Measurements from ENCODE around the gene HBS1L.

The HBS1L gene

DNA sequence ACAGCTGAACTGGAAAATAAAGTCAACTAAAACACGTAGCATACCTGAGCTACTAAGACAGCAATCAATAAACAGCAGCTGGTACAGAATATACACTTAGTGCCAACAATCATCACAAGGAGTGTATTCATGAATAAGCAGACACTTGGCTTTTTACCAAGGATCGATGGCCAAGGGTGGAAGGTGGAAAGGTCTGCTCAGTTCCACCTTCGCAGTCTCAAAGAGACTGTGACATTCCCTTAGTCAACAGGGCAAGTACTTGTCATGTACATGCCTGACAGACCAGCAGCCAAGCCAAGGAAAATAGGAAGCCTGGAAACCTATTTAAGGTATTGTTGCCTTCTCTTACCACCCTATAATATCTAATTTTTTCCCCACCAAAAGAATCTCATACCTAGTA lies 21.4 kb downstream of the HBS1L start:
- DNase-seq: no peak

DNA sequence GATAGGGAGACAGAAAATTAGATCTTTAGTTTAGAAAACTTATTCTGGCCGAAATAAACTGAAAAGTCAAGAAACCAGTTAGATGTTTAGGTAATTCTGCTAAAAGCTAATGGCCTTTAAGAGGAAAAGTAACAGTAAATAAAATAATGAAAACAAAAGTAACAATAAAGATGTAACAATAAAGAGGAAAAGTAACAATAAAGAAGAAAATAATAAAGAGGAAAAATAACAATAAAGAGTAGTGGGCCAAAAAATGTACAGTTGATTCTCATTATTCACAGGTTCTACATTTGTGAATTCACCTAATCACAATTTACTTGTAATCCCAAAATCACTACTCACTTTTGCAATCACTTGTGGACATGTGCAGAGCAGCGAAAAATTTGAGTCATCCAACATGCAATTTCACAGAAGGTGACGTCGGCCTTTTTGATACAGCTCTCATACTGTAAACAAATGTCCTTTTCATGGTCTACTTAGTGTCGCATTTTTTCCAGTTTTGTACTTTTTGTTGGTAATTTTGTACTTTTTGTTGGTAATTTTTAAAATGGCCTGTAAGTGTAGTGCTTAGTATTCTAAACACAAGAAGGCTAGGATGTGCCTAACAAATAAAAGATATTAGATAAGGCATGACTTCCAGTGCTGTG lies 24.0 kb downstream of the HBS1L start:
- no peak for DNase-seq

- no peak for DNase-seq
Observed at GRCh38 chr6:135030056-135030473, 24.6 kb downstream of the HBS1L start.

DNA sequence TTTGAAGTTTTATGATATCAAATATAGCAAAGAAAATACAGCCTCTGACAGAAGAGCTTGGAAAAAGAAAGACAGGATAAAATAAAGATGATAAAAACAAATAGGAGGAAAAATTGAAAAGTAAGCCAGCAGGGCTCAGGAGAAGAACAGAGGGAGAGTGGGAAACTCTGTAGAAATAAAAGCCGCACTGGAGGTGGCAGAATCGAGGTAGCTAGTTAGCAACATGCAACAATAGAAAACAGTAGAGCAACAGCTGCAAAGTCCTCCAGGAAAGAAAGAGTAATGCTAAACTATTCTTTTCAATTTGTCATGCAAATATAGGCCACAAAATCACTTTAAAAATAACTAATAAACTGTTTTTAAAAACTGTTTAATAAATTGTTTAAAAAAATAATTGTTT lies 28.8 kb downstream of the HBS1L start:
- DNase-seq: no peak

DNA sequence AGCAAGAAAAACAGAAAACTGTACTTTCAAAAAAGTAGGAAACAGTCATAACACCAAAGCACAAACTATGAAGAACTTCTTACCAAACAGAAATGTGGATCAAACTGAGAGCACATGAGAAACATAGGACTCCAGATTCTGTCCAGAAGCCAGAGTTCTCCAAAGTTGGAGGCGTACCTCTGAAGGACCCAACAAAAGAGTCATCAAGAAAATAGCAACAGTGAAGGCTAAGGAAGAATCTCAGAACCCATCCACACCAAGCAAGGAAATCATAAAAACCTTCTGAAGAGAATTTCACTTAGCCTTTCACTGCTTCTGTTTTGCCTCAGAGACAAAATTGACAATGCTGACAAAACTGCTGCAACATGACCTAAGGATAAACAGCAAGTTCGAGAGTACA lies 29.4 kb downstream of the HBS1L start:
- no peak for DNase-seq

DNA sequence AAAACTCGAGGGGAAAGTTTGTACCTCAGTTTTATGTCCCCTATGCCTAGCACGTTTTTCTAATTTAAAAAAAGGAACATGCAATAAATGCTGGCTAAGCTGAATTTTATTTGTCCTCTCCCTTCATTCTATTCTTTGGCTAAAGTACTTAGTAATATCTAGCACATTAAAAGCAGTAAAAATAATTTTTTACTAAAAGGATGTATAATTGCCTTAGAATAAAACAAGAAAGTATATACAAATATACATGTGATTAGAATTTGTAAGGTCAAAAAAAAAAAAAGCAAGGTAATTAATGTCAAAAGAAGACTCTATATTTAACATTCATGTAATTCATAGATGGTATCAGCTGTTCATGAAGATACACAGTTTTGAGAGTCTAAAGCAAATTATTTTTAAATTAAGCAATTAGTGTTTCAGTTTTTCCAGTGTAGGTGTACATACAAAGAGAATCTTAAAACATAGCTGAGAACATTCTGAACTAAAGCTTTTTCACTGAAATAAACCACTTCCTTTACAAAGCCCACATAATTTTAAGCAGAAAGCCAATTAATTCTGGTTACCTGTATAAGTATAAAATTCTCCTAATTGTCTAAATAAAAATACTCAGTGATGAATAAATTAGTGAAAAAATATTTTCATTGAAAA lies 32.4 kb downstream of the HBS1L start:
- DNase-seq: no peak

- no peak for DNase-seq
Observed at GRCh38 chr6:135021310-135022049, 33.1 kb downstream of the HBS1L start.

GRCh38 chr6:135018941-135019340 lies 35.7 kb downstream of the HBS1L start:
- DNase-seq: no peak

GRCh38 chr6:135018052-135018451 lies 36.6 kb downstream of the HBS1L start:
- DNase-seq: no peak

- DNase-seq: no peak
Observed at GRCh38 chr6:135014353-135014832, 40.2 kb downstream of the HBS1L start.

- no peak for DNase-seq
Observed at GRCh38 chr6:135013211-135013610, 41.4 kb downstream of the HBS1L start.

DNA sequence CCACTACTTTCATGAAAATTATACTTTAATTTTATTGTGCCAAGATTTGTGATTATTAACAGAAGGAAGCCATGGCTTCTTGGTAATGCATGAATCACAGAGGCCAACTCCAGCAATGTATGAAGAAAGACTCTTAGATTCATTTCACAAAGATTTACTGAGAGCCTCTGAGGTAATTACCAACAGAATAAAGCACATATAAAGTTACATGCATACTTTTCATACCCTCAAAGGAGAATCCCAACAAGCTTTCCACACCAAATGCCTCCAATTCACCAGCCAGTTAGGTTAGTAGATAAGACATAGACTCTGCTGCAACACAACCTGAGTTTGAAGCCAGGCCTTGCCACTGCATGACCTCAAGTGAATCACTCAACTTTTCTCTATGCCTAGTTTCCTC lies 41.9 kb downstream of the HBS1L start:
- no peak for DNase-seq

DNA sequence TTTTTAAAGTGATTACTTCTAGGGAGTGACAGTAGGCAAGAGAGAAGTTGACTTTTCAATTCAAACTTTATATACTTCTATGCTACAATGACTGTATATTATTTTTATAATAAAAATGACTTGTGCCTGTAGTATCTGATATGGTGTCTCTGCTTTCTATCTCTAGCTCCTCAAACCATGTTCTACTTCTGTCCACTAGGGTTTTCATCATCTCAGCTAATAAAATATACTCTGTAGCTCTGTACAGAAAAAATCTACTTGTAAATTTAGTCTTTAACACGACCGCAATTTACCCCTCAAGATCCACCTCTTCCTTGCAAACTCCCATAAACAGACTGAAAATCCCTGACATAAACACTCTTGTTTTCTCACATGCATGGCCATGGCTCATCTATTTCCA lies 42.3 kb downstream of the HBS1L start:
- no peak for DNase-seq

DNA sequence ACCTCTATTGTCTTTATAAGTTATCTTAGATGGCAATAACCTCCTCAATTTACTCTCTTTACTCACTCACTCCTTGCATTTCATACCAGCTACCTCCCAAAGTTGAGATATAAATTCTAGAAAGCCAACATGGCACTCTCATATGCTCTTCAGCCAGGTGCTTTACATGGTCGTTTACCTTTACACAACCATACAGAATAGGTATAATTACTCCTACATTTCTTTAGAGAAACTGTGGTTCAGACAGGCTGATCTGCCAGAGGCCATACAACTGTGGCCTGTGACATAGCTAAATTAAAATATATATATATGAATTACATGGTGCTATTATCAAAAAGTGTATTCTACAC lies 45.7 kb downstream of the HBS1L start:
- no peak for DNase-seq

DNA sequence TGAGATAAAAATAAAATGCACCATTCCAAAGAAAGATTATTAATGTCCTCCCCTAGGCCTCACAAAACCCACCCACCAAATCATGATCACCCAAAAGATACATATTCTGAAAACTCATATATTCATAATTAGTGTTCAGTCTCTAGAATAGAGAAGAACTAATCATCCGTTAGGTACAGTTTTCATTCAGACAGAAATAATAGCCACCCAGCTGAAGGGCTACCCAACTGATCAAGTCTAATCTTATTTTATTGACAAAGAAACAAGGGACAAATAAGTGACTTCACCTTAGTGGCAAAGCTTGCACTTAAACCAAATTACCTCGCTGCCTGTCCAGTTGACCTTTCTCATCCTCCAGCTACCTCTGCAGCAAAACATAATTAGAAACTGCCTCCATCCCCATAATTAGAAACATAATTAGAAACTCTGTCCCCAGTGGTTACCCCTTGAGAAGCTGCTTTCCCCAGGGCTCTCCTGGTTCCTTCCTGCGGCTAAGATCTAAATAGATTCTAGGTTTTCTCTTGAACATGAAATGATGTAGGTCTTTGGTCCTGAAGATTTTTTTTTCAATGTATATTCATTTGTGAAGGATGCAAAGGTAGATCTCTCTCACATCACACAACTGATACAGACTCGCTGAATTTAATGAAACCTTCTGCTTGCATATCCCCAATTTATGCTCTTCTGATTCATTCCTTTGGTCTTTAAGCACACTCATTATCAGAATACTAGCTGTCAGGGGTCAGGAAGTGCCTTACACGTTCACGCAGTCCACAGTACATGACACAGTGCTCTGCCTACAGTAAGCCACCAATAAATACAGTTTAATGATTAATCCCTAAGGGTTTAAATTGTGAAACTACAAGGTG lies 46.3 kb downstream of the HBS1L start:
- DNase-seq: no peak

- DNase-seq: no peak
Observed at GRCh38 chr6:135006386-135006914, 48.2 kb downstream of the HBS1L start.

DNA sequence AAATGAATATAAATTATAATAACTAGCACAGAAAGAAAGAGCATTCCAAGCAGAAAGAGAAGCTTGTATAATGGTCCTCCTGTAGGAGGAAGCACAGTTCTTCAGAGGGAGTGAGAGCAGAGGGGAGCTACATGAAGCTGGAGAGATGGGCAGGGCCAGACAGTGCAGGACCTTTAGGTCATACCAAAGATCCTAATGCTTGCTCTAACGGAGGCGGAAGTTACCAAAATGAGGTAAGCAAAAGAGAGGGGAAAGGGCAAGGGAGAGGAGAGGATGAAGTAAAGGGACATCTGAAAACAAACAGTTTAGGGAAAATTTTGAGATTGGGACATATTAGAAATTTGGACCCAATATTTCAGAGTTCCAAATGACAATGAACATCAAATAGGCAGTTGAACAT lies 50.2 kb downstream of the HBS1L start:
- no peak for DNase-seq

GRCh38 chr6:135002974-135003703 lies 51.5 kb downstream of the HBS1L start:
- no peak for DNase-seq

DNA sequence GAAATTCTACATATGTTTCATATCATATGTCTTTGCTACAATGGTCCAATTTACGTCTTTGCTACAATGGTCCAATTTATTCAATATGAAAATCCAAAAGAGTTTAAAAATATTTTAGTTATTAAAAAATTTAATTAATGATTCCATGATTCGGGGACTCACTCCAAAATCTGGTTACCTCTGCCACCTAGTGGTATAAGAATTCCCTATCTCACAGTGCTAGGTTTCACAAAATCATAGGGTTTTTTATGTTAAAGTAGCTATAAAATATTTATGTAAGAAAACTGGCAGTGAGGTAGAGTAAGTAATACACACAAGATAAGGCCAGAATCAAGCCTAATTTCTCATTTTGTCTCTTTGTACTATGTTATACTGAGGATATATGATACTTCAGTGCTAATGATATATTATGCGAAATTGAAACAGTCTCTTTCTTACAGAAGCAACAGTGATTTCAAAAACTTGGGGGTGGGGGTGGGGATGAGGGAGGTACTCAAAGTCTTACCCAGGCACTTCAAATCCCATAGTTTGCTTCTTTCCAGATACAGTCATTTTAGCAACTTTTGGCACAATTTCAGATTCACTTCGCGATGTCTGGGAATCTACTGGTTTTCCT lies 52.3 kb downstream of the HBS1L start:
- no peak for DNase-seq

DNA sequence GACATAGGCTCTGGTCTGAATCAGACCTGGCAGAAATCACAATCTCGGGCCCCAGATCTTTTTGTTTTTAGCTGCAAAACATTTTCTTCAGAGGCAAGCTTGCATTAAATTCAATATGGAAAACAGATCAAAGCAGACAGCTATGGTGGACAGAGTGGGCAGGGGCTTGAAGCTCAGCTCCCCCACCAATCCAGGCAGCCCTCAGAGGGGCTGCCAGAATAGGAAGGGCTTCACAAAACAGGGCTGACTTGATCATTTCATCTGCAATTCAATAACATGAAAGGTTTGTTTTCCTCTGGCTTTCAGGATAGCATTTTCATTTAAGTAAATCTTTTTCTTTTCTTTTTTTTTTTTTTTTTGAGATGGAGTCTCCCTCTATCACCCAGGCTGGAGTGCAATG lies 55.5 kb downstream of the HBS1L start:
- DNase-seq: no peak

GRCh38 chr6:134997133-134997995 lies 57.3 kb downstream of the HBS1L start:
- DNase-seq: no peak

All from right hindlimb (tissue), 1 donor.